CD4-positive, alpha-beta T cell treated with Interleukin-12 subunit alpha and Interleukin-12 subunit beta, for 1 hour (primary cell): ENCODE data around the gene KIRREL3.
A peak's percentile ranks its signal among the peaks of the same experiment; 100 is the strongest.

Experiments
- DNase-seq: peaks from one replicate; pipeline ENCODE4 v3.0.0-alpha.2; 2020

Gene KIRREL3

GRCh38 chr11:126497581-126498122, 502.9 kb downstream of the KIRREL3 start:
- no peak for DNase-seq

GRCh38 chr11:126496576-126497337, 503.8 kb downstream of the KIRREL3 start:
- no peak for DNase-seq

DNA sequence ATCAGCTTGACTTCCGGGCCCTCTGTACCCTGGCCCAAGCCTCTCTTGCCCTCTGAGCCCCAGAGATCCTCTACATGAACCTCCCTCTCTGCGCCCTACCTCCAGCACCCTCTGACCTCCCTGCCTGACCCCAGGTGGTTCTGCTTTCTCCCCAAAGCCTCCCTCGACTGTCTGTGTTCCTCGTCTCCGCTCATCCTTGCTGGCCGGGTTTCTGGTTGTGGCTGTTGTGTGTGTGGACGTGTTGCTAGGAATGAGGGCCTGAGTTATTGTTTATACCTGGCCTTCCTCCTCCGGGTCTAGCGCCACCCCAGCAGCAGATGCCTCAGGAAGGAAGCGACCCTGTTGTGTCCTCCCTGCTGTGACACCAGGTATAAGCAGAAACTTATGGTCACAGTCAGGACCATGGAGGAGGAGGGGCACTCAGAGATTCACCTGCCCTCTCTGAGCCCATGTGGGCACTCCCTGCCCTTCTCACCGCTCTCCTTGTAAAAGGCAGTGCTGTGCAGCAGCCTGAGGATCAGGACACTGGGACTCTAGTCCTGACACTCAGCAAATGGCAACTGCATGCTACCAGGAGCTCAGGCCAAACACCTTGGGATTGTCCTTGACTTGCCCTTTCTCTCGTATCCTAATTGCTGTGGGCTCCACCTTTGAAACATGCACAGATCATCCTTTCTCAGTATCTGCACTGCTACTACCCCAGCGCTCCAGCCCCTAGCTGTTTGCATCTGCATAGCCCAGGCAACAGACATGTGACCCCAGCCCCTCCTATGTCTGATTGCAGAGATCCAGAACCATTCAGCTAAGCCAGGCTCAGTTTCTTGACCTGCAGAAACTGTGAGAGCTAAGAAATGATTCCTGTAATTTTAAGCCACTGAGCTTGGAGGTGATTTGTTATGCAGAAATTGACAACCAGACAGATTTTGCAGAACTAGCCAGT, 505.0 kb downstream of the KIRREL3 start:
- no peak for DNase-seq

- DNase-seq, result no peak
These were observed 505.7 kb downstream of the KIRREL3 start for GRCh38 chr11:126494831-126495230.

DNA sequence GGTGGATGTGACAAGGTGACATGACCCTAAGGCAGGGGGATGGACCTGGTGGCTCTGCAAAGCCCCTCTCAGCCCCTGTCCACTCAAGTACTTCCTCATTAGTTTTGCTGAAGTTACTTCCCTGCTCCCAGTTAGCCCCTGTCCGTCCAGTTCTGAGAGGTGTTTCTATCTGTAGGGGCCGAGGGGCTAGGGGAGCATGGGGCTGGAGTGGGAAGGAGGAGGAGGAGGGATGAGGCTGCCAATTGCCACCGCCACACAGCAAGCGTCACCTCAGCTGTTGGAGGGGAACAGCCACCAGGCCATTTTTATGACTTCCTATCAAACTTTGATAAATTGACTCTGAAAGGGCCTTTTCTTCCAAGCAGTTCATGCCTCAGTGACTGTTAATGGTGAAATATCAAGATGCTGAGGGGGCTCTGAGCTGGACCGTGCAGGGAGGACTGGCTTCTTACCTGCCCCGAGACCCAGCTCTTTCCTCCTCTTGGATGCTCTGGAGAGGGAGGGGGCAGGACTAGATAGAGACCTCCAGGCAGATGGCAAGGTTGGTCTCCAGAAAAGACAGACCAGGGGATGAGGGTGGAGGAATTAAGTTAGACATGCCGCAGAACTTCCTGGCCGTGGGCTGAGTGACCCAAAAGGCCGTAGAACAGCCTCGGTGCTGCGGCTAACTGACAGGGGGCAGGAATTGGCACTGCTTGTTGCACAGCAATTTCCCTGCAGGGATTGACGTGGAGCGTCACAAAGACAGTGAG, 508.1 kb downstream of the KIRREL3 start:
- DNase-seq, result no peak

DNA sequence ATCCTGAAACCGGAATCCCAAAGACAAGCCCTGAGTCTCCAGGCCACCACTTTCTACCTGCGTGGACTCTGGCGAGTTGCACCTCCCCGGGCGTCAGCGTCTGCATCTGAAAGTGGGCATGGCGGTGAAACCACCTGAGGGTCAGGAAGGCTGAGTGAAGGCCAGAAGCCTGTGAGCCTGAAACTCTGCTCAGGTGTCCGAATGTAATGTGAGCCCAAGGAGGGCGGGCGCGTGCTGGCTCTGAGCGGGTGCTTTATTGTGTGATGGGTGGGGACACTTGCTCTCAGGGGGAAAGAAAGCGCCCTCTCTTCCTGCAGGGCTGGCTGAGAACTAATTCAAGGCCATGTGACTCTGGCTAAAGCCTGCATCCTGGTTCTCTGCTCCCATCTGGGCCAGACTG, 509.5 kb downstream of the KIRREL3 start:
- DNase-seq, result no peak

- no peak for DNase-seq
These were observed 510.5 kb downstream of the KIRREL3 start for GRCh38 chr11:126489836-126490660.

DNA sequence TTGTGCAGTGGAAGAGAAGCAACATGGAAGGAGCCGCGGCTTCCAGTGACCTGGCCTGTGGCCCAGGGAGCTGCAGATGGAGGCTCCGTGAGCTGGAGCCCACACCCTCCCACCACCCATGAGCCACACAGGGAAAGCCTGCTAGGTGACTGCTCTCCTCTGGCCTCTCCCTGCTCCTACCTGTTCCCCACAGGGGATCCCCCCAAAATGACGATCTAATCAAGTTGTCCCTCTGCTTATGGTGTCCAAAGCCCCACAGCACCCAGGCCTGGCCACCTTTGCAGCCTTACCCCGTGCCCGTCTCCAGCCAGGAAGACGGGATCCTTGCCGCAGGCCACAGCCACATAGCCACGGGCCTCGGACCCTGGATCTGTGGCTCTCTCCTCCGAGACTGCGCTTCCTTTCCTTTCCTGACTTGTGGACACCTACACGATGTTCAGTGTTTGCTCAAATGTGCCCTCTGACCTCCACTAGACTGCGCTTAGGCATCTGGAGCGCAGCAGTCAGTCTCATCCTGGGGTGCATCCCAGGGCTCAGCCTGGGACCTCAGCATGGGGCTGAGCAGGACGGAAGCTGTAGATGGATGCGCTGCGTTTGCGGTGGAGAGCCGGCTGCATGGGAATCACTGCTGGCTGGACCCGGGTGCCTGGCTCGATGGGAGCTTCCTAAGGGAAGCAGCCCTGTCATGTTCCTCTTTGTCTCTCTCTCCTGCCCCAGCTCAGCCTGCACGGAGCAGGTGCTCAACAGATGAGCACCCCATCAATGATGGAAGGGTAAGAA, 511.8 kb downstream of the KIRREL3 start:
- no peak for DNase-seq

- no peak for DNase-seq
These were observed 512.9 kb downstream of the KIRREL3 start for GRCh38 chr11:126487711-126488110.

DNA sequence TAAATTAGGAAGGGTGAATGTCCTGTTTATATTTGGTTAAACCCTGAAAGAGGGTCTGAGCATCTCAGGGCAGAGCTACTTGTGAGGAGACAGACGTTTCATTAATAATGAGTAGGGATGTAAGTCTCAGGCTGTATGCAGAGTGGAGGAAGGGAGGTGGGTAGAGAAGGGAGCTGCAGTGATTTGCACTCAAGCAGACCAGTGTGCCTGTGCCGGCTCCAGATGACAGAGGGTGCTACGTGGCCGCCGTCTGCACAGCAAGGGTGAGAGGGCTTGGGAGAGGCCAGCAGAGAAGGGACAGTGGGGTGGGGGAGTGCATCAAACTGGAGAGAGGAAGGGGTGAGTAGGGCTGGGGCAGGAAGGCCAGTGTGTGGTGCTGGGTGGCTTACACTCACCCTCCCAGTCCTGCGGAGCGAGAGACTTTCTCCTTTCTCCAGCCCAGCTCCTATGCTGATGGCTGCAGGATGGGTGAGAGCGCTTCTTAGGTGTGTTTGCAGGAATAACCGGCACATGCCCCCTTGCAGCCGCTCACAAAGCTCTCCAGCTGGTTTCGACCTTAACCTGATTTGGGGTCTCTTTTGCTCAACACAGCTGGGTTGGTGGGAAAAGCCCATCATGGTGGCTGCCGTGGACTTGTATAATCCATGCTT, 514.5 kb downstream of the KIRREL3 start:
- DNase-seq, result no peak

GRCh38 chr11:126485021-126485792, 515.4 kb downstream of the KIRREL3 start:
- no peak for DNase-seq

- no peak for DNase-seq
These were observed 516.3 kb downstream of the KIRREL3 start for GRCh38 chr11:126484266-126484665.

DNA sequence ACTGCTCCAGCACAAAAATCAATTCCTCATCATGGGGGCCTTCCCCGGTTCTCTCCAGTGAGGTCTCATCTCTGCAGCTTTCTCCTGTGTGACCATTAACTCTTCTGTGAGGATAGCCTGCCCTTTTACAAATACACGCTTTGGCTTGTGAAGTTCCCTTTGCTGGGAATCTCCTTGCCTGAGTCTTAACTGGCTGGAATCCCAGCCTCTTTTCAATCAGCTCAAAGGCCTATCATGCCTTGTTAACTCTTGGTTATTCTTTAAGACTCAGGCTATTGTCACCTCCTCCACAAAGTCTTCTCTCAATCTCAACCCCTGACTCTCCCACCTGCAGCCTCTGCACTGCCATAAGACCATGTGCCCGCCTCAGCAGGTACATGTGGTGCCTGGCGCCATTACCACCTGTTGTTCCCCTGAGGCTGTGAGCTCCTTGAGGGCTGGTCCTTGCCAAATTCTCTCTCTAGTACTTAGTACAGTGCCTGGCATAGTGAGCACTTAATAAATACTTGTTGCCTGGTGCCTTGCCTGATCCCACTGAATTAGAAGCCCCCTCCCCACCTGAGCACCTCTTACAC, 516.9 kb downstream of the KIRREL3 start:
- no peak for DNase-seq

GRCh38 chr11:126482586-126483108, 517.9 kb downstream of the KIRREL3 start:
- DNase-seq, result no peak

DNA sequence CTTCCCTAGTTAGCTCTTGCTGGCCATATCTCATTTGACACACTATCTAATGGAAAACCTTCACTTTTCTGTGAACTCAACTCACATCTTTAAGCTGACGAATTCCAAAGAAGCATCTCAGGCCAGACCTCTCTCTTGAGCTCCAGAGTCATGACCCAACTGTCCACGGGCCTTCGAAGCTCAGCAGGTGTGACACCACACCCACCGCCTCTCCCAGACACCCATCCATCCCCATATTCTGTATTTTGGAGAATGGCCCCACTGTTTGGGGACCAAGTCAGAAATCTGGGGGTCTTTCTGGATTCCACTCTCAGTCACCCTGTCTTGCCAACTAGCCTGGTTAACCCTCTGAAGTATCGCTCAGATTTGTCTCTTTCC, 519.3 kb downstream of the KIRREL3 start:
- DNase-seq, result no peak

DNA sequence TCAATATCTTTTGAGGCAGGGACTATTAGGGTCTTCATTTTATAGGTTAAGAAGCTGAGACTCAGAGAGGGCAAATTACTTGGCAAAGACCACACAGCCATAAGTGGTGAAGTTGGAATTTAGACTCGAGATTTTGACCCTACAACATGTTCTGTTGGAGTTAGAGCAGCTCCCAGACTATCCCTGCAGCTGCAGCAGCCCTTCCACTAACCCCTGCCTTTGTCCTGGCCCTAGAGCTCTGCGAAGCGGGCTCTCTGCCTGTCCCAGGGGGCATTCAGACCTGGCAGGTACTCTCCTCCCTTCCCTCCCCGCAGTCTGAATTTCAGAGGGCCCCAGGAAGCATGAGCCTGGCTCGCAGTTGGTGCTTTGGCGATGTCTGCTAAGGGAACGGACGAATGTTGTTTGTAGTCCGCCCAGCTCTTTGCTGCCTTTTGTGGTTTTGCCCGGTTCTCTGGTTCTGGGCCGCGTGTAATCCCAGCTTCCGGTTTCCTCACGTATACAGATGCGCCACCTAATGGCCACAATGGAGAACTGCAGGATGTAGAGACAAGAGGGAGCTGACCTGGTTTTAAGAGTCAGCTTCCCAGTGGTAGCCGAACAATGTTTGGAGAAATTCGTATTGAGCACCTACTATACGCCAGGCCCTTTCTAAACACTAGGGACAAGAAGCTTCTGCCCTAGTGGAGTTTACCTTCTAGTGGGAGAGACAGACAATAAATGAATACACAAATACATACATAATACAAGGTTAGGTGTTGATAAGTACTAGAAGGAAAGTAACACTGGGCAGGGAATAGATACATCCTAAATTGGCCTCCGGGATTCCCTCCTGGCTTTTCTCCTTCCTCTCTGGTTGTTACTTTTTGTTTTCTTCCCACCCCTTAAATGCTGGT, 519.9 kb downstream of the KIRREL3 start:
- DNase-seq, result peak; percentile 76

DNA sequence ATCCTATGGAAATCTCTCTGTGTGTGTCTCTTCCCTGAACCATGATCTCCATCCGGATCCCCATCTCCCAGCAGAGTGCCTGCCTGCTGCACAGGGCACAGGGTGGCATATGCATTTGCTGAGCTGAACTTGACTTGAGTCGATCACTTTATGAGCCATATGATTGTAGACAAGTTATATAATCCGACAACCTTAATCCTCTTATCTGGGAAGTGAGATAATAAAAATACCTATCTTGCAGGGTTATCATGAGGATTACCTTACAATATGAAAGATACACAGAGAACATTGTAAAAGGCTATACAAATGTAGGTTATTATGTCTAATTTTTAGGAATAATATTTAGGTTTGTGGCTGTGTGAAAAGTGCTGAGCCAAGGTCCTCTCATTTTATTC, 520.6 kb downstream of the KIRREL3 start:
- no peak for DNase-seq
